Subcutaneous adipose tissue (tissue), 4 donors: ENCODE measurements around the gene TMEFF2. TPM values are rescaled to one million over a fixed set of nuclear protein-coding genes. Genes with fewer than 3 reads are reported as not detected.

Source experiments
- total RNA-seq, 4 donors: library from RNA; depleted of rRNA; stranded (reverse); fragments of >200 nt; gene quantifications; one replicate each; pipeline ENCODE4 v1.1.0, GENCODE V29; 2016
- TF ChIP-seq, protein P1 (sequence below): fragments of 450-650 bp; IDR thresholded peaks from one replicate; pipeline ENCODE4 v1.5.1; 2016; ENCODE audit warnings: low read depth, mild to moderate bottlenecking, control low read depth, antibody characterized with exemption, moderate library complexity

TMEFF2 gene
- total RNA-seq, 4 donors from 2014 or later = 0.22 TPM; not detected in 3

DNA sequence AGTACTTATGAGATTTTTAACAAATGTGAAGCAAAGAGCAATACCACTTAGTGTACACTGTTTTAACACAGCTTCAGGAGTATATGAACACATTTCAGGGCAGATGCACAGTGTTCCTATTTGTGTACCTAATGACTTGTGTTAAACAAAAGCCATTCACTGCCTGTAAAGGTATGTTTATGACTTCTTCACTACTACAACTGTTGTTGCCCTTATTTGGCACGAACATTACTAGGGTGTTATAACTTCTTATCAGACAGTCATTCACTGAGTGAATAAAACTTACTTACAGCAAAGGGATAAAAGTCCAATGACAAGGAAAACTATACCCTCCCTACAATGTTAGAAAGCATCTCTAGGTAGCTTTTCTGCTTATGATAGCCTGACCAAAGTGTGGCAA is 262.4 kb downstream of the TMEFF2 start:
- TF ChIP-seq, protein P1, sequence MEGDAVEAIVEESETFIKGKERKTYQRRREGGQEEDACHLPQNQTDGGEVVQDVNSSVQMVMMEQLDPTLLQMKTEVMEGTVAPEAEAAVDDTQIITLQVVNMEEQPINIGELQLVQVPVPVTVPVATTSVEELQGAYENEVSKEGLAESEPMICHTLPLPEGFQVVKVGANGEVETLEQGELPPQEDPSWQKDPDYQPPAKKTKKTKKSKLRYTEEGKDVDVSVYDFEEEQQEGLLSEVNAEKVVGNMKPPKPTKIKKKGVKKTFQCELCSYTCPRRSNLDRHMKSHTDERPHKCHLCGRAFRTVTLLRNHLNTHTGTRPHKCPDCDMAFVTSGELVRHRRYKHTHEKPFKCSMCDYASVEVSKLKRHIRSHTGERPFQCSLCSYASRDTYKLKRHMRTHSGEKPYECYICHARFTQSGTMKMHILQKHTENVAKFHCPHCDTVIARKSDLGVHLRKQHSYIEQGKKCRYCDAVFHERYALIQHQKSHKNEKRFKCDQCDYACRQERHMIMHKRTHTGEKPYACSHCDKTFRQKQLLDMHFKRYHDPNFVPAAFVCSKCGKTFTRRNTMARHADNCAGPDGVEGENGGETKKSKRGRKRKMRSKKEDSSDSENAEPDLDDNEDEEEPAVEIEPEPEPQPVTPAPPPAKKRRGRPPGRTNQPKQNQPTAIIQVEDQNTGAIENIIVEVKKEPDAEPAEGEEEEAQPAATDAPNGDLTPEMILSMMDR = no peak

- TF ChIP-seq, protein P1 = no peak
These were observed 263.4 kb downstream of the TMEFF2 start for GRCh38 chr2:191931329-191931728.

- TF ChIP-seq, protein P1 = no peak
These were observed 264.5 kb downstream of the TMEFF2 start for GRCh38 chr2:191930205-191930604.

GRCh38 chr2:191929288-191929687 is 265.4 kb downstream of the TMEFF2 start:
- TF ChIP-seq, protein P1 = no peak

DNA sequence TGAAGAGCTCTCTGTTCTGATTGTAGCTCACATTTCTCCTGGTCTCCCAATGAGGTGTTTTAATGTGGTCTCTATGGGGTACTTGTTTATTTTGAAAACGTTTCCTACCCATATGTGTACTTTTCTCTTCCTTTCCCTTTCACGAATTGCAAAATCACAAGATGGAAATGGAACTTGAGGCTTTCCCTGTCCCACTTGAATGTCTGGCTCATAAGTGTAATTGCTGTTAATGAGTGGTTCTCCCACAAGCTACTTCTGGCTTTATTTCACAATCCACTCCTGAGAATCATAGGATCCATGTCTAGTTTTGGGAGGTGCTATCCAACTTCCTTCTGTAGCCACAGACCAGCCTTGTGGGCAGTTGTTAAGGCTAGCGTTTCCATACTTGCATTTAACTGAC is 266.7 kb downstream of the TMEFF2 start:
- TF ChIP-seq, protein P1 = no peak

GRCh38 chr2:191927319-191927867 is 267.3 kb downstream of the TMEFF2 start:
- TF ChIP-seq, protein P1 = no peak

- TF ChIP-seq, protein P1 = no peak
These were observed 268.1 kb downstream of the TMEFF2 start for GRCh38 chr2:191926671-191927070.
